Activated CD4-positive, alpha-beta T cell treated with anti-CD3 and anti-CD28 coated beads, Interleukin-2, amount 50 U/mL, for 1 hour (primary cell): ENCODE results near the gene DHPS.
"Not testable (repeated sequence)": the region's sequence is repeated elsewhere in the genome, so short reads cannot be mapped to it uniquely, and the experiment has no call there.

Source experiments
- DNase-seq: peaks from one replicate; pipeline ENCODE4 v3.0.0-alpha.2; 2020

The DHPS gene

DNA sequence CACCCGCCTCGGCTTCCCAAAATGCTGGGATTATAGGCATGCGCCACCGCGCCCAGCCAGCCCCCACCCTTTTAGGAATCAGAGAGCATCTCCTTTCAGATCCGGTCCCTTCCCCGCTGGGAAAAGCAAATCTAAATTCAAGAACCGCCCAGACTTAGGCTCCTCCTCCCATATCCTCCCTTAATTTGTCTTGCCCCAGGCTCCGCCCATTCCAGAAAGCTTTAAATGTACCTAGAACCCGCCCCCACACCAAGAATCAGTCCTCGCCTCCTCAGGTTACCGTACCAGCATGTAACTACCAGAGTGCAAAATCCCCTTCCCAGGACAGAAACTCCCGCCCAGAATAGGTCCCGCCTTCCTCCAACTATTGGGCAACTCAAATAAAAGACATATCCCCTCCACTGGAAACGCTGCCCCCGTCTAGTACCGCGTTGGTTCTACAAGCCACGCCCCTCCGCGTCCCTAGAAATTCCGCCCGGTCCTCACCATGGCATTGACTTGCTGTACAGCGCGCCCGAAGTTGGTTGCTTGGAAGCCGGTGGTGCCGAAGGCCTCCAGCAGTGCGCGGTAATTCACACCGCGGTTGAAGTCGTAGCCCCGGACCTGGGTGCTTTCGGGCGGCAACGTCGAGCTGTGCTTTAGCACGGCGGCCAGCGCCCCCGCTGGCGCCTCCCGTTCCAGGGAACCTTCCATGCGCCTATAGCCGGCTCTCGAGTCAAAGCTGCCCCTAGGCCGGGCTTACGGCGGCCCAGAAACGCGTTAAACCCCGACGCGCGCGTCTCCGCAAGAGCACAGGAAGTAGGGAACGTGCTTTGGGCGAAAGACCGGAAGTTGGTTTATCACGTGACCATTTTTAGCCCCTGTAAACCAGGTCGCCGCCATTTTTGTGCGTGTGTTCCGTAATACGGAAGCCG is at the start of gene DHPS:
Gene DHPS (minus strand): TSS at position 807 of the 914 bp plus-strand sequence. CDS start 114 bp downstream, at position 693.
- DNase-seq = peak; percentile 85

- DNase-seq = no peak
Observed at GRCh38 chr19:12731337-12731736, 49.7 kb upstream of the DHPS start.

- no peak for DNase-seq
Observed at GRCh38 chr19:12730064-12730463, 48.4 kb upstream of the DHPS start.

DNA sequence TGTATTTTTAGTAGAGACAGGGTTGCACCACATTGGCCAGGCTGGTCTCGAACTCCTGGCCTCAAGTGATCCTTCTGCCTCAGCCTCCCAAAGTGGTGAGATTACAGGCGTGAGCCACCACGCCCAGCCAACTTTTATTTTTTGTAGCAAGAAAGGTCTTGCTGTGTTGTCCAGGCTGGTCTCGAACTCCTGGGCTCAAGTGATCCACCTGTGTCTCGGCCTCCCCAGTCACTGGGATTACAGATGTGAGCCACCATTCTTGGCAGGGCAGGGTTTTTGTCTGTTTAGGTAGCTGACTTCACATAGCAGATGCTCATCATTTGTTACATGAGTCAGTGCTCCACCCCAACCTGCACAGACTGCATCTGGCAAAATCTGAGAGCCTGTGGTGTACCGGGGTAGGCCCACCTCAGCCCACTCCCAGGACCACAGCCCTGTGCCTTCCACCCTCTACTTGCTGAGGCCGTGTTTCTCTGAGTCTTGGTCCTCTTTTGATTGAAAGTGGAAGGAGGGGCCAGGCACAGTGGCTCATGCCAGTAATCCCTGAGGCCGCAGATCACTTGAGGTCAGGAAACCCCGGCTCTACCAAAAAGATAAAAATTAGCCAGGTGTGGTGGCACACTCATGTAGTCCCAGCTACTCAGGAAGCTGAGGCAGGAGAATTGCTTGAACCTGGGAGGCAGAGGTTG is 46.2 kb upstream of the DHPS start:
- no peak for DNase-seq

DNA sequence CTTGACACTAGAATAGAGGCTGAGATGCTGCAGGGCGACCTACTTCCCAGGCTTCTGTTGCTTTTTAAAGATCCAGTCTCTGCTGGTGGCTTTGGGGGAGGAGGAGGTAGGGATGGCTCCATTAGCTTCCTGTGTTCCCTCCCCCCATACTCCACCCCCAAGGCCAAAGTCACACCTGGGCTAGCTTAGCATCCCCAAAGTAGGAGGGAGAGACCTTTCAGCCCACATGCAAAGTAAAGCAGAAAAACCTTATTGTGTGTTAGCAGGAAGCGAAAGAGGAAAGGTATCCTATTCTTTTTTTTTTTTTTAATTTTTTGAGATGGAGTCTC is 45.3 kb upstream of the DHPS start:
- DNase-seq = no peak

GRCh38 chr19:12725612-12726011 is 43.9 kb upstream of the DHPS start:
- not testable (repeated sequence) for DNase-seq

GRCh38 chr19:12723641-12724426 is 42.2 kb upstream of the DHPS start, which contains the start of gene TNPO2:
TNPO2 (minus strand) TSS chr19:12723932; CDS start chr19:12720977, 2,955 bp downstream.
- peak; percentile 60 for DNase-seq

DNA sequence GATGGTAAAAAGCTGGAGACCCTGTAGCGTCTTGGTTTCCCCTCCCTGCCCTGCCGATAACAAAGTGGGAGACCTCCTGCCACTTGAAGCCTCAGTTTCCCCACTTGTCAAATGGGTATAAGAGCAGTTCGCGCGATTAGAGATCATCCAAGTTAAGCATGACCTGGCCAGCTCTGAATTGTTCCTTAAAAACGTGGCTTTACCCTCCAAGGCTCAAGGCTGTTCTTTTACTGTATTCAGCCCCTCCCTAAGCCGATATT is 41.6 kb upstream of the DHPS start:
- DNase-seq = no peak

DNA sequence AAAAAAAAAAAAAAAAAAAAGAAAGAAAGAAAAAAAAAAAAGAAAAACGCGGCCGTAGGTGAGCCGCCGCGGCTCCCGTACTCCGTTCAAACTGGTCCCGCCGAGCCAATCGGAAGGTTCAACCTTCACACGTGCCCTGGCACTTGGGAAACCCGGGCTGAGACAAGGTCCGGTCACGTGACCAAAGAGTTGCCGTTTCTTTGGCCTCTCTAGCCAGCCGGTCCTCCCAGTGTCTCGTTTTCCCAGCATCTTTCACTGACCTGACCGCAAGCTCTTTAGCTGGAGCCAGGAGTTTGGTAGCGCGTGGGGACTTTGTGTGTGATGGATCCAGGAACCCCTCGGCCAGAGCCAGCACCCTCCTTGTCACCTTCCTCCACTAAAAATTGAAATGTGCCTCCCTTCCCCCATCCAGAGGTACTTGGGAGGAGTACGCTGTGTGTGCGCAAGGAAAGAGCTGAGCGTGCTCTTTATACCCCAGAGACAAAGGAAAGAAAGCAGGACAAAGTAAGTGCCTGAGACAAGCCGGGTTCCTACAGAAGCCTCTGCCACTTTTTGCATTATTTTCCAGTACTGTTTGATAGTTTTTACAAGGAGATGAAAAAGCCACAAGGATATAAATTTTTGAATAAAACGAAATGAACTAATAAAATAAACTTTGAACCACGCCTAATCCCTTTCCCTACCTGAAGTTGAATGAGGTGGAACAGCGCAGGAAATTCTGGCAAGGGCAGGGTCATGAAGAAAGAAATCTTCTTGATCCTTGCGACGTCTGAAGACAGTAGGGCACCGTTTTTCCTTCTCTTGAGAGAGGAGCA is 41.1 kb upstream of the DHPS start:
- peak; percentile 90 for DNase-seq

DNA sequence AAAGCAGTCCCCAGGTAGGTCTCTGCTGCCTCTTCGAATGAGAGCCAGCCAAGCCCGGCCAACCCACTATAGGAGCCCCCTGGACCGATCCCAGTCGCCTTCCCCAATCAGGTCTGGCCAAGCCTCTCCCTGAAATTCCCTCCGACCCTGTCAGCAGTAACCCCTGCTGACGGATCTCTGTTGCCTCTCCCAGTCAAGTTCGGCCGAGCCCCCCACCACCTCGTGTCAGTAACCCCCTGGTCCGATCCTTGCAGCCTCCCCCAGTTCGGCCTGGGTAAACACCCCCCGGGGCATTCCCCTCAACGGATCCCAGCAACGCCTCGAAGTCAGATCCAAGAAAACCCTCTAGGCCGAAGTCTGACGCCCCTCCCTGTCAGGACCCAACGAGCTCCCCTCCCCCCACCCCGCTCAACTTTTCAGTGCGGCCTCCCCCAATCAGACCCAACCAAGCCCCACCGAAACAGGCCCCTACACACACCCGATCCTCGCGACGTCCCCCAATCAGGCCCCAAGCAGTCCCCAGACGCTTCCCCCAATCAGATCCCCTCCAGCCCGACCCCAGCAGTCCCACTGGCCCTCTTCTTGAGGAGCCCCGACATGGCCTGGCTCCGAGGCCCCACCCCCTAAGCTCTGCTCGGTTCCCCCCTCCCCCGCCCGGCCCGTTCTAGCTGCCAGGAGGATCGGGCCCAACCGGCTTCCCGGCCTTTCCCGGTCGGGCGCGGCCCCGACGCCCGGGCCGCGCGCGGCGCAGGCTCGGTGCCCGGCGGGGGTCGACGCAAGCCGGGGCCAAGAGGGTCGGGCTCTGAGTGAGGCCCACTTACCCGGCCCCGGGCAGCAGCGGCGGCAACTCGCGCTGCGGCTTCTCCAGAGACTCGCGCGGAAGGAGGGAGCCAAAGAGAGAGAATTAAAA is 40.2 kb upstream of the DHPS start:
- peak; percentile 52 for DNase-seq

DNA sequence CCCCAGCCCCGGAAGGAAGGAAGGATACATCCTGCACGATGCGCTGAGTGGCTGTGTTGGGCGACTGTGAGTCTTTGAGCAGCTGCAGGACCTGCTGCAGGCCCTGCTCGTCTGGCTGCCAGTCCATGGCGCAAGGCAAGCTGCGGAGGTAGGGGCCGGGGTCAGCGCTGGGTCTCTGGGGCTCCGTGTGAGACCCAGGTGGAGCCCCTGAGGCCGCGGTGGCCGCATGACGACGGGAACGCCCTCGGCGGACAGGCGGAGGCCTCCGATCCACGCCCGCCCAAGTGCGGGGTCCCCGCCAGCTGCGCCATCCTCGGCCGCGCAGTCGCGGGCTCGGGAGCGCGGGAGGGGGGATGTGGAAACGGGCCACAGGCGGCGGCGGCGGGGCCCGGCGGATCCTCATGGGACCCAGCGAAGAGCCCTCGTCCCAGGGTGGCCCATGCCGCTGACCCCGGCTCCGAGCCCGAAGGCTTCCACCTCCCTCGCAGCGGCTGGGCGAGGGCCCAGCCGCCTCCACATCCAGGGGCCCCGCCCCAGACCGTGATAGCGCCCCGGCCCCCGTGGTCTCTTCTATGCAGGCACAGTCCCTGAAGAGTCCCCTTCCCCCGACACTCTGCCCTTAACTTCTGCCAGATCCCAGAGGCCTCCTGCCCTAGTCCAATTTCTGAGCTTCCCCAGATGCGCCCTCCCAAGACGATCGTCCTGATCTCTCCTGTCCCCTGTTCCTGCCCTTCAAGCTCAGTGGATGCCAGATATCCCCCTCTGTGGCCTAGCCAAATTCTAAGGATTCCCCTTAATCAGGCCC is 39.4 kb upstream of the DHPS start:
- DNase-seq = no peak

DNA sequence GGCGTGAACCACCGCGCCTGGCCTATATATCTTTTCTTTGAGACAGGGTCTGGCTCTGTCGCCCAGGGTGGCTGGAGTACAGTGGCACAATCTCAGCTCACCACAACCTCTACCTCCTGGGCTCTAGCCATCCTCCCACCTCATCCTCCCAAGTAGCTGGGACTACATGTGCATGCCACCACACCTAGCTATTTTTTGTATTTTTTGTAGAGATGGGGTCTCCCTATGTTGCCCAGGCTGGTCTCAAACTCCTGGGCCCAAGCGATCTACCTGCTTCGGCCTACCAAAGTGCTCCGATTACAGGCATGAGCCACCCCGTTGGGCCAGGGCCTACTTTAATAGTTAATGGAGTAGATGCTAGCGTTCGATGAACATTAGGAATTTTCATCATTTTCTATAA is 38.6 kb upstream of the DHPS start:
- no peak for DNase-seq

DNA sequence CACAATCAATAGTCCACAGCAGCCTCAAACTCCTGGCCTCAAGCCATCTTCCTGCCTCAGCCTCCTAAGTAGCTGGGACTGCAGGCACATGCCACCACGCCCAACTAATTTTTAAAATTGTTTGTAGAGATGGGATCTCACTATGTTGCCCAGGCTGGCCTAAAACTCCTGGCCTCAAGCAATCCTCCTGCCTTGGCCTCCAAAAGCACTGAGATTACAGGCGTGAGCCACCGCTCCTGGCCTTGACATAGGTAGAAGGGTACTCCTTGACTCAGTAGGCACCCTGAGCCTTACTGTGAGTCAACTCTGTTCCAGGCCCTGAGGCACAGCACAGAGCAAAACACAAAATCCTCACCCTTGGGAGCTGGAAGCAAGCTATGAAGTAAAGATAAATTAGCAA is 34.2 kb upstream of the DHPS start:
- no peak for DNase-seq

DNA sequence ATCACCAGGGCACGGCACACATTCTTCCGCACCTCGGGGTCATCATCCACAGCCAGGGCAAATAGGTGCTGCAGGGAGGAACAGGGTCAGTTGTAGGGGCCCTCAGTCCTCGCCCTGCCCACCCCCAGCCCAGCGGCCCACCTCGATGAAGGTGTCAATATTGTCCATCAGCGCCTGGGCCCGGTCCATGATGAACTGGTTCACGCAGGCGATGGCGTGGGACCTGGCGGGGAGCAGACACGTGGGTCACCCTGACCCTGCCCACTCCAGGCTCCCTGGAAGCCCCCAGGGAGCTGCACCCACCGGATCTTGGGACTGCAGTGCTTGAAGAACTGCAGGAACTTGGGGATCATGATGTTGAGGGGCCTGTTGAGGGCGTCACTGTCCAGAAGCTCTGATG is 33.4 kb upstream of the DHPS start:
- DNase-seq = no peak

DNA sequence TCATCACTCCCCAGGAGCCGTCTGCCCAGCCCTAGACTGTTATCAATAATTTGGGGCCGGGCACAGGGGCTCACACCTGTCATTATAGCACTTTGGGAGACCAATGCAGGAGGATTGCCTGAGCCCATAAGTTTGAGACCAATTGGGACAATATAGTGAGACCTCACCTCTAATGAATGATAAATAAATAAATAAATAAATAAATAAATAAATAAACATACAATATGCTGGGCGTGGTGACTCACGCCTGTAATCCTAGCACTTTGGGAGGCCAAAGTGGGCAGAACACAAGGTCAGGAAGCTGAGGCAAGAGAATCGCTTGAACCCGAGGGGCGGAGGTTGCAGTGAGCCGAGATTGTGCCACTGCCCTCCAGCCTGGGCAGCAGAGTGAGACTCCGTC is 31.6 kb upstream of the DHPS start:
- DNase-seq = not testable (repeated sequence)

DNA sequence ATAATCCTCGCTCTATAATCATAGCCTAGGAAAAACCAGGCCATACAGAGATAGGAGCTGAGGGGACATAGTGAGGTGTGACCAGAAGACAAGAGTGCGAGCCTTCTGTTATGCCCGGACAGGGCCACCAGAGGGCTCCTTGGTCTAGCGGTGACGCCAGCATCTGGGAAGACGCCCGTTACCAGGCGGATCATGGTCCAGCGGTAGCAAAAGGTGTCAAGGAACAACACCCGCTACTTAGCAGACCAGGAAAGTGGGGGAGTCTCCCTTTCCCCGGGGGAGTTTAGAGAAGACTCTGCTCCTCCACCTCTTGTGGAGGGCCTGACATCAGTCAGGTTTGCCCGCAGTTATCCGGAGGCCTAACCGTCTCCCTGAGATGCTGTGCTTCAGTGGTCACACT is 30.4 kb upstream of the DHPS start:
- DNase-seq = not testable (repeated sequence)

DNA sequence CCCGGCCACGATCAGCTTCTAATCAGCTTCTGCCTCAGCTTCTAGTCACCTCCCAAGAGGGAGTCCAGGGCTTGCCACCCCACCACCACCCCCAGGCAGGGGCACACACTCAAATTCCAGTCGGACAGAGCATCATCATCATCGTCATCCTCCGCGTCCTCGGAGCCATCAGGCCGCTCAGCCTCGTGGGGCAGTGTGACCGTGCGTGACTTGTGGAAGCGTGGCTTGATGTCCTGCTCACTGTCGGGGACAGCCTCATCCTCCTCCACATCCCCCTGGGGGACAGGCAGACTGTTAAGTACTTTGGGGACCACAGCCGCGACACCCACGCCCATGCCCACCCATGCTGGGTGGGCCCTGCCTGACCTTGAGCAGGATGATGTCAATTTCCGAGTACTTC is 29.5 kb upstream of the DHPS start:
- no peak for DNase-seq

GRCh38 chr19:12708641-12709040 is 27.0 kb upstream of the DHPS start:
- no peak for DNase-seq

DNA sequence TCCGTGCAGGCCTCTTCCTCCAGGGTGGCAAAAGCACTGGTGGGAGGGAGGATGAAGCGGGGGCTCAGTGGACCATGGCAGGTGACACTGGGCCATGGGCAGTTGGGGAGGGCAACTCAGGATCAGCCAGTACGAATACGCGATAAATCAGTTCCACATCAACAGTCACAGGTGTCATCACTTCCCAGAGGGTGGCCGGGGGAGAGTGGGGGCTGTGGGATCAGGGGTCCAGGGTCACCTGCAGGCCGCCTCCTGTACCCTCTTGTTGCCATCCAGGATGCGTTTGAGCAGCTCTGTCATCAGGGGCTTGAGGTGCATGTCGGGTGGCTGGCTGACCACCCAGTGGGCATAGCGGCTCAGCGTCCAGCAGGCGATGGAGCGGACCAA is 24.6 kb upstream of the DHPS start:
- no peak for DNase-seq

GRCh38 chr19:12705654-12706331 is 24.1 kb upstream of the DHPS start:
- no peak for DNase-seq
